SU-DHL-6 (cell line): Measurements from ENCODE around the gene FAAH.

Experiments used
- H2AFZ ChIP-seq: fragments of 200-600 bp; sonication (generic); 2 replicates; pipeline ENCODE4 v1.6.1; 2014; ENCODE audit warnings: low read depth, mild to moderate bottlenecking, moderate library complexity, mixed read lengths, antibody characterized with exemption, low read length; ENCODE audit not compliant: severe bottlenecking
- H3F3A ChIP-seq: fragments of 200-600 bp; shearing (Covaris generic); 2 replicates; pipeline ENCODE4 v1.6.0; 2016; ENCODE audit warnings: antibody characterized with exemption, mild to moderate bottlenecking; ENCODE audit not compliant: insufficient read depth
- H3K27ac ChIP-seq: fragments of 200-600 bp; sonication (generic); 2 replicates; pipeline ENCODE4 v1.5.1; 2016; ENCODE audit warnings: low read depth, mild to moderate bottlenecking, low read length, moderate library complexity, mixed read lengths
- H3K27me3 ChIP-seq: fragments of 200-600 bp; sonication (generic), shearing (Covaris generic); 2 replicates; pipeline ENCODE4 v1.6.0; 2014; ENCODE audit warnings: mild to moderate bottlenecking, low read length
- H3K36me3 ChIP-seq: fragments of 200-600 bp; sonication (generic); 2 replicates; pipeline ENCODE4 v1.6.1; 2014; ENCODE audit warnings: mild to moderate bottlenecking, low read length, mixed read lengths
- H3K4me2 ChIP-seq: fragments of 300-600, 200-600 bp; shearing (Covaris generic), sonication (generic); 2 replicates; pipeline ENCODE4 v1.6.0; 2014; ENCODE audit warnings: low read length, low read depth, mild to moderate bottlenecking; ENCODE audit not compliant: poor library complexity, severe bottlenecking
- H3K4me3 ChIP-seq: fragments of 200-600 bp; sonication (generic); 2 replicates; pipeline ENCODE4 v1.5.1; 2014; ENCODE audit warnings: antibody characterized with exemption, low read length, mild to moderate bottlenecking, mixed read lengths; ENCODE audit not compliant: insufficient read depth, poor library complexity, severe bottlenecking
- H3K79me2 ChIP-seq: fragments of 200-600 bp; sonication (generic); 2 replicates; pipeline ENCODE4 v1.6.1; 2014; ENCODE audit warnings: mild to moderate bottlenecking, low read length, moderate library complexity; ENCODE audit not compliant: insufficient read depth
- H3K9ac ChIP-seq: fragments of 200-600 bp; sonication (generic); 2 replicates; pipeline ENCODE4 v1.7.0; 2014; ENCODE audit warnings: mild to moderate bottlenecking, low read length
- H3K9me2 ChIP-seq: fragments of 200-600 bp; sonication (generic); replicated peaks from 2 replicates; pipeline ENCODE4 v1.6.1; 2014; ENCODE audit warnings: low read length; ENCODE audit not compliant: insufficient read depth
- H3K9me3 ChIP-seq: fragments of 200-600 bp; sonication (generic); 2 replicates; pipeline ENCODE4 v1.6.1; 2014; ENCODE audit warnings: low read length, mixed read lengths; ENCODE audit not compliant: insufficient read depth
- H4K20me1 ChIP-seq: fragments of 200-600 bp; sonication (generic); 2 replicates; pipeline ENCODE4 v1.6.1; 2014; ENCODE audit warnings: low read depth, mild to moderate bottlenecking, antibody characterized with exemption, low read length, moderate library complexity, mixed read lengths
- CTCF ChIP-seq: fragments of 200-600 bp; sonication (generic); IDR thresholded peaks from one replicate; pipeline ENCODE4 v1.5.1; 2017; ENCODE audit warnings: antibody characterized with exemption, mild to moderate bottlenecking, low read length, moderate library complexity; ENCODE audit not compliant: insufficient read depth, poor library complexity, severe bottlenecking
- EZH2phosphoT487 ChIP-seq: fragments of 200-600 bp; sonication (generic), shearing (Covaris generic); conservative IDR thresholded peaks from 2 replicates; pipeline ENCODE4 v1.6.1; 2018; ENCODE audit warnings: mild to moderate bottlenecking, antibody characterized with exemption, low read length, moderate library complexity, mixed read lengths

FAAH gene

DNA sequence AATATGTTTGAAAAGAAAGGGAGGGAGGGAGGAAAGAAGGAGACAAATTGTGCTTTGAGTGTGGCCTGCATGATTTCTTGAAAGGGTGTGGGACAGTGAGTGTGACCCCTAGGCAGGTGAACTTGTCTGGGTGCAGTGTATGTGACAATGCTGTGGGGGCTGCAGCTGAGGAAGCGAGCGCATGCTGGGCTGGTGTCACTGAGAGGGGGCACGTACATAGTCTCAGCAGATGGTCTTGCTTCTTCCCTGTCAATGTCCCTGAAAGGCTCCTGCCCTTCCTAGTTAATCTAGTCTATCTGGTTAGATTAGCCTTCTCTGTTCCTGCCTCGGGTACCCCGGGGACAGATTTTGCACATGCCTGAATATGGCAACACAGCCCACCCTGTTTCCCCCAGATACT is 9.8 kb downstream of the FAAH start:
- H3K79me2 ChIP-seq: no peaks in the 10 kb centered on the region
- H3K4me2 ChIP-seq: no peak overlapping the region
- H3K9me3 ChIP-seq: no peaks in the 10 kb centered on the region
- H3K27me3 ChIP-seq: no peaks in the 10 kb centered on the region
- no peaks in the 10 kb centered on the region for H4K20me1 ChIP-seq
- H3K27ac ChIP-seq: no peak overlapping the region
- H3K9me2 ChIP-seq: no peaks in the 10 kb centered on the region
- no peaks in the 10 kb centered on the region for H3F3A ChIP-seq
- no peaks in the 10 kb centered on the region for H3K36me3 ChIP-seq
- H3K4me3 ChIP-seq: no peak overlapping the region
- H2AFZ ChIP-seq: no peak overlapping the region
- no peak overlapping the region for H3K9ac ChIP-seq
- TF ChIP-seq EZH2phosphoT487 (no peak), CTCF (no peak)

- H3K79me2 ChIP-seq: no peaks in the 10 kb centered on the region
- H3K27me3 ChIP-seq: no peaks in the 10 kb centered on the region
- H3F3A ChIP-seq: no peaks in the 10 kb centered on the region
- H2AFZ ChIP-seq: no peak overlapping the region
- no peak overlapping the region for H3K27ac ChIP-seq
- H3K9me3 ChIP-seq: no peaks in the 10 kb centered on the region
- H3K36me3 ChIP-seq: no peaks in the 10 kb centered on the region
- H3K4me3 ChIP-seq: no peak overlapping the region
- H4K20me1 ChIP-seq: no peaks in the 10 kb centered on the region
- H3K9ac ChIP-seq: no peak overlapping the region
- no peaks in the 10 kb centered on the region for H3K9me2 ChIP-seq
- TF ChIP-seq CTCF (no peak), EZH2phosphoT487 (no peak)
- no peak overlapping the region for H3K4me2 ChIP-seq
Observed at GRCh38 chr1:46404482-46405196, 10.5 kb downstream of the FAAH start.

GRCh38 chr1:46405197-46405555 is 11.1 kb downstream of the FAAH start:
- Histone ChIP-seq H3K27me3 (no peaks in the 10 kb centered on the region), H3K79me2 (no peaks in the 10 kb centered on the region), H4K20me1 (no peaks in the 10 kb centered on the region), H3K9ac (no peak overlapping the region), H2AFZ (no peak overlapping the region), H3F3A (no peaks in the 10 kb centered on the region), H3K36me3 (no peaks in the 10 kb centered on the region), H3K9me3 (no peaks in the 10 kb centered on the region), H3K9me2 (no peaks in the 10 kb centered on the region), H3K27ac (no peak overlapping the region), H3K4me2 (no peak overlapping the region), H3K4me3 (no peak overlapping the region)
- TF ChIP-seq EZH2phosphoT487: no peak
- no peak for TF ChIP-seq CTCF
